Activated naive CD4-positive, alpha-beta T cell treated with anti-CD3 and anti-CD28 coated beads, Interleukin-2, amount 10 ng/mL, durations not matched to agents 7 days and 5 days (primary cell): ENCODE measurements around the gene NKD1.

Experiments used
- CTCF ChIA-PET: fragments of 350-600 bp; sonication (Branson Sonifier 250); formaldehyde crosslinking; loops from one replicate; lab custom pipeline; 2021; ENCODE audit warnings: antibody characterized with exemption; lab: Charles Lee
- DNase-seq: peaks from one replicate; pipeline ENCODE4 v3.0.0-alpha.2; 2020
- H3K27ac Mint-ChIP-seq: one replicate; pipeline ENCODE4 v1.8.0; 2021; ENCODE audit warnings: mild to moderate bottlenecking, moderate library complexity, mixed read lengths
- H3K27me3 Mint-ChIP-seq: one replicate; pipeline ENCODE4 v1.8.0; 2021; ENCODE audit warnings: mild to moderate bottlenecking, mixed read lengths
- H3K36me3 Mint-ChIP-seq: one replicate; pipeline ENCODE4 v1.8.0; 2021; ENCODE audit warnings: mixed read lengths
- H3K4me1 Mint-ChIP-seq: one replicate; pipeline ENCODE4 v1.8.0; 2021; ENCODE audit warnings: mixed read lengths
- H3K4me3 Mint-ChIP-seq: one replicate; pipeline ENCODE4 v1.8.0; 2021; ENCODE audit warnings: mild to moderate bottlenecking, moderate library complexity, mixed read lengths
- H3K9me3 Mint-ChIP-seq: one replicate; pipeline ENCODE4 v1.8.0; 2021; ENCODE audit warnings: mixed read lengths

The NKD1 gene

GRCh38 chr16:50552476-50553101 is 4.4 kb downstream of the NKD1 start:
- Mint-ChIP-seq H3K4me1 (peaks cover 5% of the 10 kb centered on the region), H3K9me3 (no peaks in the 10 kb centered on the region), H3K36me3 (no peaks in the 10 kb centered on the region), H3K27ac (no peak overlapping the region), H3K27me3 (peaks cover 71% of the 10 kb centered on the region), H3K4me3 (no peak overlapping the region)
- CTCF ChIA-PET = interaction anchor here (0.8 kb wide), 1 partner anchor 74 kb away, joined by 3 read pairs; no protein-coding TSS in a partner anchor
- DNase-seq = no peak

- Mint-ChIP-seq H3K4me1 (peaks cover 5% of the 10 kb centered on the region), H3K36me3 (no peaks in the 10 kb centered on the region), H3K4me3 (no peak overlapping the region), H3K27me3 (peaks cover 68% of the 10 kb centered on the region), H3K27ac (no peak overlapping the region), H3K9me3 (no peaks in the 10 kb centered on the region)
- CTCF ChIA-PET = interaction anchor here (1.8 kb wide), 1 partner anchor 43 kb away, joined by 7 read pairs; no protein-coding TSS in a partner anchor
- no peak for DNase-seq
Observed at GRCh38 chr16:50553182-50553710, 5.0 kb downstream of the NKD1 start.

- CTCF ChIA-PET = interaction anchor here (1.8 kb wide), 1 partner anchor 43 kb away, joined by 7 read pairs; no protein-coding TSS in a partner anchor
- Mint-ChIP-seq H3K4me3 (no peak overlapping the region), H3K27me3 (peaks cover 65% of the 10 kb centered on the region), H3K36me3 (no peaks in the 10 kb centered on the region), H3K9me3 (no peaks in the 10 kb centered on the region), H3K4me1 (peaks cover 5% of the 10 kb centered on the region), H3K27ac (no peak overlapping the region)
- no peak for DNase-seq
Observed at GRCh38 chr16:50553731-50554360, 5.7 kb downstream of the NKD1 start.

- Mint-ChIP-seq H3K36me3 (no peaks in the 10 kb centered on the region), H3K27me3 (peaks cover 49% of the 10 kb centered on the region), H3K27ac (no peak overlapping the region), H3K9me3 (no peaks in the 10 kb centered on the region), H3K4me3 (no peak overlapping the region), H3K4me1 (no peaks in the 10 kb centered on the region)
- CTCF ChIA-PET = interaction anchor here (1.0 kb wide), 1 partner anchor 46 kb away, joined by 3 read pairs; no protein-coding TSS in a partner anchor
- no peak for DNase-seq
Observed at GRCh38 chr16:50555269-50555875, 7.2 kb downstream of the NKD1 start.

- CTCF ChIA-PET = interaction anchor here (1.0 kb wide), 1 partner anchor 45 kb away, joined by 3 read pairs; no protein-coding TSS in a partner anchor
- no peak for DNase-seq
- Mint-ChIP-seq H3K36me3 (no peaks in the 10 kb centered on the region), H3K9me3 (no peaks in the 10 kb centered on the region), H3K27ac (no peak overlapping the region), H3K27me3 (peaks cover 42% of the 10 kb centered on the region), H3K4me3 (no peak overlapping the region), H3K4me1 (no peaks in the 10 kb centered on the region)
Observed at GRCh38 chr16:50555952-50556673, 7.9 kb downstream of the NKD1 start.

GRCh38 chr16:50557046-50557445 is 8.8 kb downstream of the NKD1 start:
- Mint-ChIP-seq H3K36me3 (no peaks in the 10 kb centered on the region), H3K27me3 (peaks cover 33% of the 10 kb centered on the region), H3K4me1 (no peaks in the 10 kb centered on the region), H3K27ac (no peak overlapping the region), H3K4me3 (no peak overlapping the region), H3K9me3 (peaks cover 2% of the 10 kb centered on the region)
- CTCF ChIA-PET = no interaction called here
- no peak for DNase-seq

- H3K36me3 Mint-ChIP-seq = no peaks in the 10 kb centered on the region
Observed at GRCh38 chr16:50558913-50559312, 10.7 kb downstream of the NKD1 start.

GRCh38 chr16:50559342-50559741 is 11.1 kb downstream of the NKD1 start:
- CTCF ChIA-PET = no interaction called here
- Mint-ChIP-seq H3K27ac (no peak overlapping the region), H3K9me3 (peaks cover 2% of the 10 kb centered on the region), H3K27me3 (peaks cover 17% of the 10 kb centered on the region), H3K36me3 (no peaks in the 10 kb centered on the region), H3K4me3 (no peak overlapping the region), H3K4me1 (no peaks in the 10 kb centered on the region)
- no peak for DNase-seq

More at GRCh38 chr16:50558913-50559312, 10.7 kb downstream of the NKD1 start:
- no peak for DNase-seq
- Mint-ChIP-seq H3K4me1 (no peaks in the 10 kb centered on the region), H3K27me3 (peaks cover 21% of the 10 kb centered on the region), H3K27ac (no peak overlapping the region), H3K9me3 (peaks cover 2% of the 10 kb centered on the region), H3K4me3 (no peak overlapping the region)
- CTCF ChIA-PET = no interaction called here

- Mint-ChIP-seq H3K4me1 (no peaks in the 10 kb centered on the region), H3K9me3 (peaks cover 2% of the 10 kb centered on the region), H3K4me3 (no peak overlapping the region), H3K27me3 (peaks cover 12% of the 10 kb centered on the region), H3K36me3 (no peaks in the 10 kb centered on the region), H3K27ac (no peak overlapping the region)
- CTCF ChIA-PET = no interaction called here
- DNase-seq = no peak
Observed at GRCh38 chr16:50559804-50560514, 11.8 kb downstream of the NKD1 start.

GRCh38 chr16:50560903-50561863 is 13.0 kb downstream of the NKD1 start:
- H3K4me1 Mint-ChIP-seq = no peaks in the 10 kb centered on the region
- CTCF ChIA-PET = interaction anchor here (1.1 kb wide), 1 partner anchor 245 kb away, joined by 4 read pairs; no protein-coding TSS in a partner anchor
- H3K27me3 Mint-ChIP-seq = peaks cover 5% of the 10 kb centered on the region
- no peak overlapping the region for H3K27ac Mint-ChIP-seq
- H3K36me3 Mint-ChIP-seq = no peaks in the 10 kb centered on the region
- peaks cover 2% of the 10 kb centered on the region for H3K9me3 Mint-ChIP-seq
- no peak overlapping the region for H3K4me3 Mint-ChIP-seq
- no peak for DNase-seq

GRCh38 chr16:50562657-50563056 is 14.5 kb downstream of the NKD1 start:
- H3K36me3 Mint-ChIP-seq = no peaks in the 10 kb centered on the region
- H3K9me3 Mint-ChIP-seq = peaks cover 2% of the 10 kb centered on the region
- H3K4me1 Mint-ChIP-seq = no peaks in the 10 kb centered on the region
- H3K27me3 Mint-ChIP-seq = peaks cover 5% of the 10 kb centered on the region
- CTCF ChIA-PET = no interaction called here
- no peak for DNase-seq
- H3K27ac Mint-ChIP-seq = no peak overlapping the region
- H3K4me3 Mint-ChIP-seq = no peak overlapping the region

- peaks cover 2% of the 10 kb centered on the region for H3K9me3 Mint-ChIP-seq
- no peaks in the 10 kb centered on the region for H3K4me1 Mint-ChIP-seq
- peaks cover 5% of the 10 kb centered on the region for H3K27me3 Mint-ChIP-seq
- H3K4me3 Mint-ChIP-seq = no peak overlapping the region
- DNase-seq = no peak
- CTCF ChIA-PET = no interaction called here
- no peaks in the 10 kb centered on the region for H3K36me3 Mint-ChIP-seq
- no peak overlapping the region for H3K27ac Mint-ChIP-seq
Observed at GRCh38 chr16:50563989-50564388, 15.8 kb downstream of the NKD1 start.
